Right ventricle myocardium superior (tissue), 1 donor: Measurements from ENCODE around the gene LOXL1. TPM values are rescaled to one million over a fixed set of nuclear protein-coding genes. Genes with fewer than 3 reads are reported as not detected.
A peak's percentile ranks its signal among the peaks of the same experiment; 100 is the strongest.

ENCODE experiments used
- ATAC-seq: fragments of 200-7000 bp; cut with Tn5 transposase; one replicate; pipeline ENCODE4 v1.9.1; 2020; ENCODE audit warnings: mild to moderate bottlenecking; ENCODE audit not compliant: poor library complexity
- DNase-seq: peaks from one replicate; pipeline ENCODE4 v3.0.0-alpha.2; 2020
- intact Hi-C: fragments of 100-400 bp; cut with DNase I; formaldehyde crosslinking; loops from one replicate; pipeline ENCODE4 v1.11.2; 2022
- total RNA-seq: library from RNA; stranded (reverse); fragmentation: NEBNext Ultra II Directional; extraction: Animal tissue kit (Norgen Biotek cat#: 25700); gene quantifications from one replicate; pipeline ENCODE4 v1.2.1, GENCODE V29; 2021
- donor health status: DM: no; HTN: yes; CAD: no; lungs with severe emphysema.

The LOXL1 gene
- total RNA-seq, 1 donor from 2014 or later = 14.6 TPM

DNA sequence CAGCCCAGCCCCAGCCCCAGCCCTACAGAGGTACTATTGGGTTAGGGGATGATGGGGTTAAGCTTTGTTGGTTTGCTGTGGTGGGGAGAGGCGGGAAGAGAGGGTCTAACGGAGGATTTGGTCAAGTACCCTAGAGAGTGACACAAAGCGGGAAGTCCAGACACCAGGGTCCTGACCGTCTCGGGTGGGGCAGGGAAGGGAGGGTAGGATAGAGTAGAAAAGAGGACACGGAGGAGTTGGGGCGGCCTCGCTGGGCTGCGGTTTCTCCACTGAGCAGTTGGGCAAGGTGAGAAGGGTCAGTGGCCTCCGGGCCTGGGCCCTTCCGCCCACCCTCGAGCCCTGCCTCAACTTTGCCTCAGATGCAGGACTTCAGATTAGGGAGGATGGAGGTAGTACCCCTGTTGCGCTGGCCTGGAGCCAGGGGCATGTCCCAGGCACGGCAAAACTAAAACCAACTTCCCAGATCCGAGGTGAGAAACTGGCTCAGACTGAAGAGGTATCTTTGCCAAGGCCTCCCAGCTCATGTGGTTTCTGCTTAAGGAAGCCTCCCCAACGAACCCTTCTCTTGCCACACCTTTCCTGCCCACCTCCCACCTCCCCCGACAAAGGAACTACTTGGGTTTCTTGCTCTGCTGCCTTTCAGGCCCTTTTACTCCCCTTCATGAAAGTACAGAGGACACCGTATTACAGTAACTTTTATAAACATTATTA lies 68.8 kb downstream of the LOXL1 start:
- ATAC-seq (peak; percentile 1), DNase-seq (peak; percentile 51)
- intact Hi-C loops = loop anchor here (10.0 kb wide), 1 partner anchor 50 kb away; no protein-coding TSS in a partner anchor

DNA sequence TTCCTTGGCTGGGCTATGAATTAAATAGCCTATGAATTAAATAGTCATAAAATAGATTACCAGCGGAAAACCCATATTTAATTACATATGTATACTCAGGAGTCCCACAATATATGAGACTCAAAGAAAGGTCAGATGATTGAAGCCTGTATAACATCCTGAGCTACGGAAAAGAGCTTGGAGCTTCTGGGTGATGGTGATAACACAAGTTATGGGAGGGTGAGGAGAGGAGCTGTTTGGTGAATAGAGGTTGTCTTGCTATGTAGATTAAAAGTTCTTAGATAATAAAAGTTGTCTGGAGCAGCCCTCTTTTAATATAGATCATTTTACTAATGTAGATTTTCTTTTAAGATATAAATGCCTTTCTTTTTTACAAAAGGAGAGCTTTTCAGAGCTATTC lies 70.0 kb downstream of the LOXL1 start:
- no peak for ATAC-seq
- DNase-seq = no peak
- intact Hi-C loops = loop anchor here (10.0 kb wide), 1 partner anchor 49 kb away; no protein-coding TSS in a partner anchor

DNA sequence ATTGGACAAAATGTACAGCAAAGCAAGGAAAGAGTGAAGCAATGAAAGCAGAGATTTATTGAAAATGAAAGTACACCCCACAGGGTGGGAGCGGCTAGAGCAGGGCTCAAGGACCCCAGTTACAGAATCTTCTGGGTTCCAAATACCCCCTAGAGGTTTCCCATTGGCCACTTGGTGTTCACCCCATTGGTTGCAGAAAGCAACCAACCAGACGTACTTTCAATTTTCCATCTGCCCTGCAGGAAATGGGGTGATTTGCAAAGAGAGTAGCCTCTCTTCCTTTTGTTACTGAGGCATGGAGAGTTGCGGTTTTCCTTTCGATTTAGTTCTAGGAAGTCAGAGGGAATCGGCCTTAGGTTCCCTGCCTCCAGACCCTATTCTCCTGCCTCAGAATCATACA lies 70.7 kb downstream of the LOXL1 start:
- DNase-seq (no peak), ATAC-seq (no peak)
- intact Hi-C loops = loop anchor here (10.0 kb wide), 1 partner anchor 48 kb away; no protein-coding TSS in a partner anchor

DNA sequence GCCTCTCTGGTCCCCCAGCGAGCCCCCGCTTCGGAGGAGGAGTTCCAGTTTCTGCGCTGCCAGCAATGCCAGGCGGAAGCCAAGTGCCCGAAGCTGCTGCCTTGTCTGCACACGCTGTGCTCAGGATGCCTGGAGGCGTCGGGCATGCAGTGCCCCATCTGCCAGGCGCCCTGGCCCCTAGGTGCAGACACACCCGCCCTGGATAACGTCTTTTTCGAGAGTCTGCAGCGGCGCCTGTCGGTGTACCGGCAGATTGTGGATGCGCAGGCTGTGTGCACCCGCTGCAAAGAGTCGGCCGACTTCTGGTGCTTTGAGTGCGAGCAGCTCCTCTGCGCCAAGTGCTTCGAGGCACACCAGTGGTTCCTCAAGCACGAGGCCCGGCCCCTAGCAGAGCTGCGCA lies 71.7 kb downstream of the LOXL1 start:
- intact Hi-C loops = loop anchor here (10.0 kb wide), 1 partner anchor 47 kb away; no protein-coding TSS in a partner anchor
- DNase-seq (no peak), ATAC-seq (no peak)

Other genes starting within 250 kb of the LOXL1 start
- 36.5 TPM for gene CD276, start 242.1 kb upstream of the LOXL1 start, total RNA-seq
- 155 TPM for gene INSYN1, start 173.1 kb upstream of the LOXL1 start, total RNA-seq
- gene TBC1D21, start 52.9 kb upstream of the LOXL1 start, total RNA-seq = not detected
- 26.8 TPM for gene STOML1, start 65.8 kb downstream of the LOXL1 start, total RNA-seq
- gene PML, start 68.3 kb downstream of the LOXL1 start, total RNA-seq = 18.2 TPM
- not detected for gene GOLGA6A, start 156.1 kb downstream of the LOXL1 start, total RNA-seq
- 2.7 TPM for gene ISLR2, start 204.1 kb downstream of the LOXL1 start, total RNA-seq
- gene ISLR, start 247.2 kb downstream of the LOXL1 start, total RNA-seq = 11.6 TPM